Chondrocyte (in vitro differentiated cells): ENCODE measurements around the gene RPL23. TPM values are rescaled to one million over a fixed set of nuclear protein-coding genes. Genes with fewer than 3 reads are reported as not detected.
"Not testable (repeated sequence)": the region's sequence is repeated elsewhere in the genome, so short reads cannot be mapped to it uniquely, and the experiment has no call there.

ENCODE experiments used
- DNase-seq: peaks from one replicate; pipeline ENCODE4 v3.0.0; 2021; ENCODE audit warnings: mixed read lengths, low spot score
- H3K27ac Mint-ChIP-seq: one replicate; pipeline ENCODE4 v1.8.0; 2021; ENCODE audit warnings: mild to moderate bottlenecking, moderate library complexity, mixed read lengths; ENCODE audit not compliant: unreplicated experiment
- H3K27me3 Mint-ChIP-seq: 2 replicates; pipeline ENCODE4 v1.8.0; 2021; ENCODE audit warnings: low read depth, mixed read lengths
- H3K36me3 Mint-ChIP-seq: 2 replicates; pipeline ENCODE4 v1.8.0; 2021; ENCODE audit warnings: low read depth, mixed read lengths
- H3K4me1 Mint-ChIP-seq: 2 replicates; pipeline ENCODE4 v1.8.0; 2021; ENCODE audit warnings: low read depth, mild to moderate bottlenecking, mixed read lengths
- H3K4me3 Mint-ChIP-seq: one replicate; pipeline ENCODE4 v1.8.0; 2021; ENCODE audit warnings: mild to moderate bottlenecking, moderate library complexity, mixed read lengths; ENCODE audit not compliant: unreplicated experiment
- H3K9me3 Mint-ChIP-seq: 2 replicates; pipeline ENCODE4 v1.8.0; 2021; ENCODE audit warnings: low read depth, mixed read lengths
- CTCF ChIP-seq: fragments of 200-600 bp; sonication (generic); IDR thresholded peaks from 2 replicates; pipeline ENCODE4 v1.5.0; 2021; ENCODE audit warnings: antibody characterized with exemption, mild to moderate bottlenecking, moderate library complexity
- total RNA-seq: library from RNA; stranded (reverse); gene quantifications from 3 replicates; pipeline ENCODE4 v1.2.1, GENCODE V29; 2021

Gene RPL23
- total RNA-seq, 1 donor from 2014 or later: 959 TPM

GRCh38 chr17:38864636-38865398, 11.3 kb upstream of the RPL23 start:
- DNase-seq: no peak
- TF ChIP-seq CTCF: peak; percentile 66
- no peak overlapping the region for H3K4me3 Mint-ChIP-seq

DNA sequence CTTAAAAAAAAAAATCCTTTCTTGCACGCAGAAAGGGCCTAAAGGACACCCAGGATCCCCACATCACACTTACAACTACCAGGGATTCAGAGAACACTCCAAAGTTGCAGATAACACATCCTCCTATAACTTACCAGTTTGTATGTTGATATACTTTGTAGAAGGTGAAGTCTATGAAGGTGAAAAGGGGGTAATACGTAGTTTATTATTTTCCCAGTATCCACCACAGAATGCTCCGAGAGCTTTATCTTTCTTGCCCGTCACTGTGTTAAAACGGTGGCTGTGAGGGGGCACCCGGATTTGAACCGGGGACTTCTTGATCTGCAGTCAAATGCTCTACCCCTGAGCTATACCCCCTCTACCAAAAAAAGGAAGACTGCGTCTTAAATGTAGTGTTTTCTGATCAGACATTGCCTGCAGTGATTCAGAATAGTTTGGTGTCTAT, 7.9 kb upstream of the RPL23 start:
- no peak for DNase-seq
- Mint-ChIP-seq H3K27me3 (no peaks in the 10 kb centered on the region), H3K27ac (peak overlapping the region; percentile 8), H3K4me3 (no peak overlapping the region), H3K9me3 (no peaks in the 10 kb centered on the region), H3K36me3 (no peaks in the 10 kb centered on the region), H3K4me1 (peaks cover 18% of the 10 kb centered on the region)
- TF ChIP-seq CTCF: no peak

More at GRCh38 chr17:38864636-38865398, 11.3 kb upstream of the RPL23 start:
- no peaks in the 10 kb centered on the region for H3K9me3 Mint-ChIP-seq
- no peaks in the 10 kb centered on the region for H3K36me3 Mint-ChIP-seq
- H3K27ac Mint-ChIP-seq: no peak overlapping the region
- peaks cover 36% of the 10 kb centered on the region for H3K4me1 Mint-ChIP-seq
- H3K27me3 Mint-ChIP-seq: no peaks in the 10 kb centered on the region

DNA sequence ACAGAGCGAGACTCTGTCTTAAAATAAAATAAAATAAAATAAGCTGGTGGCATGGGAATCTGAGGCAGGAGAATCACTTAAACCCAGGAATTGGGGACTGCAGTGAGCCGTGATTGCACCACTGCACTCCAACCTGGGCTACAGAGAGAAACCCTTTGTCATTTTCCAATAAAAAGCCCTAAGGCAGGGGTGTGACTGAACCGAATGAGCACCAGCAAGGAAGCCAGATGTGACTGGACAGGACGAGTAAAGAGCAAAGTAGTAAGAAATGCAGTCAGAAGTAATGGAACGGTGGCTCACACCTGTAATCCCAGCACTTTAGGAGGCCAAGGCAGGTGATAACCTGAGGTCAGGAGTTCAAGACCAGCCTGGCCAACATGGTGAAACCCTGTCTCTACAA, 3.8 kb upstream of the RPL23 start:
- no peak for TF ChIP-seq CTCF
- no peaks in the 10 kb centered on the region for H3K27me3 Mint-ChIP-seq
- no peak overlapping the region for H3K4me3 Mint-ChIP-seq
- no peak for DNase-seq
- H3K36me3 Mint-ChIP-seq: peaks cover 7% of the 10 kb centered on the region
- peaks cover 16% of the 10 kb centered on the region for H3K4me1 Mint-ChIP-seq
- no peaks in the 10 kb centered on the region for H3K9me3 Mint-ChIP-seq
- no peak overlapping the region for H3K27ac Mint-ChIP-seq

- H3K4me3 Mint-ChIP-seq, DNase-seq, H3K9me3 Mint-ChIP-seq, H3K27ac Mint-ChIP-seq, H3K27me3 Mint-ChIP-seq: not testable (repeated sequence)
- Mint-ChIP-seq H3K36me3 (peaks cover 26% of the 10 kb centered on the region), H3K4me1 (peaks cover 37% of the 10 kb centered on the region)
Measured at GRCh38 chr17:38855101-38855714, 1.7 kb upstream of the RPL23 start.

- H3K27me3 Mint-ChIP-seq: no peaks in the 10 kb centered on the region
- H3K4me3 Mint-ChIP-seq: peak overlapping the region; percentile 98
- peak overlapping the region; percentile 100 for H3K27ac Mint-ChIP-seq
- peaks cover 41% of the 10 kb centered on the region for H3K4me1 Mint-ChIP-seq
- DNase-seq: no peak
- H3K36me3 Mint-ChIP-seq: peaks cover 38% of the 10 kb centered on the region
- TF ChIP-seq CTCF: no peak
- H3K9me3 Mint-ChIP-seq: no peaks in the 10 kb centered on the region
Measured at GRCh38 chr17:38852771-38853291, 690 bp downstream of the RPL23 start.
